Activated CD4-positive, alpha-beta T cell treated with anti-CD3 and anti-CD28 coated beads, Interleukin-2, Interleukin-4, amounts not matched to agents 100 ng/mL and 50 ng/mL, durations not matched to agents 16 hours and 8 hours (primary cell): ENCODE measurements around the gene PIK3R6.
A peak's percentile ranks its signal among the peaks of the same experiment; 100 is the strongest.

ENCODE experiments used
- DNase-seq: peaks from one replicate; pipeline ENCODE4 v3.0.0-alpha.2; 2020; ENCODE audit warnings: low spot score

Gene PIK3R6

GRCh38 chr17:8893621-8894201 lies 26.2 kb upstream of the PIK3R6 start:
- no peak for DNase-seq

DNA sequence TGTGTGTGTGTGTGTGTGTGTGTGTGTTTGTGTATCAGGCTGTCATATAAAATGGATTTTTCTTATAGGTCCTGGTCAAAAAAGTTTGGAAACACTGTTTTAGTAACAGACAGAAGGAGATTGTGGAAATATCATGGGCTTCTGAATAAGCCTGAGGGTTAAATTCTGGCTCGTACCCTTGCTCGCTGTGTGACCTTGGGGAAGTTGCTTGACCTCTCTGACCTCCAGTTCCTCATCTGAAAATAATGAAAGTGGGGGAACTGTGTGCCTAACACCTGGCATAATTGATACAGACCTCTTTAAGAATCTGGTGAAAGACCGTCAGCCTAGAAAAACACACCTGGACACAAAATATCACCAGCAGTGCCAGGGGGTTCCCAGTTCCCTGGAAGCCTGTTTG lies 25.6 kb upstream of the PIK3R6 start:
- no peak for DNase-seq

- DNase-seq = peak; percentile 71
Measured at GRCh38 chr17:8892338-8892690, 24.8 kb upstream of the PIK3R6 start.

DNA sequence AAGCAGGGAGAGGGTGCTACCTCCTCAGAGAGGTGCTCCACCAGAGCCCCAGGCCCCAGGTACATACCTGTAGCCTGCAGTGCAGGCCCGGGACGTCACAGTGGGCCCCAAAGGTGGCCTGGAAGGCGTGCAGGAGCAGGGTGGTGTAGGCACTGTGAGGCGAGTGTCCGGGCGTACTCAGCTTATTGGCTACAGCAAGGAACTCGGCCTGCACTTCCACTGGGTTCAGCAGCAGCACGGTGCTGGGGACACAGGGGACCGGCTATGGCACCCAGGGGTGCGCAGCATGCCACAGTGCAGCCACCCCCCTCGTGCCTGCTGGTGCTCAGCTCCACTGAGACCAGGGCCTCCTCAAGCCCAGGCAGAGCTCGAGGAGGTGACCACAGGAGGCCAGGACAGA lies 23.2 kb upstream of the PIK3R6 start:
- DNase-seq = no peak

DNA sequence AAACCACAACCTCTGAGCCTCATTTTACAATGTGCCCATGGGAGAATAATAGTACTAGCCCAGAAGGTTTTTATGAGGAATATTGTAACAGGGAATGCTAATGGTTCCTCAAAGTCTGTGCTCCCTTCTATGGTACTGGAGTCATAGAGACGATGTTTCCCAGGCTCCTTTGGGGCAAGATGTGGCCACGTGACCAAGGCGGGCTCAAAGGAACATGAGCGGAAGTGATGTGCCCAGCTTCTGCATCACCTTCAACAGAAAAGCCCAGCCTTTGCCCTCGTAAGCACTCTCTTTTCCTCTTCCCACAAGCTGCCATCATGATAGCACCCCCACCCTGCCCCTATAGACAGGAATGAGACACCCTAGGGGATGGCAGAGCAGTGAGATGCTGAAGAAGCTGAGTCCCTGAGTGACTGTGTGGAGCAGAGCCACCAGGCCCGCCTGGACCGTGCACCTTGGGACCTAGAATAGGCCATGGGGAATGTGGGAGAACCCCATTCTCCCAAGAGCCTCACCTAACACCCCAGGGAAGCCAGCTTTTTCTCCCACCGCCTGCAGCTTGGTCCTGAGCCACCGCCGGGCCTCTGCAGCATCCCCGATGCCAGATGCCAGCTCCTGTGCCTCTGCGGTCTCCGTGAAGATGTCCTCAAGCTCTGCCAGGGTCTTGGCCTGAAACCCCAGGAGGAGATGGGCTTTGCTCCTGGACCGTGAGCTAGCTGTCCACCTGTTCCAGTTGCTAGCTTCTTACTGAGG lies 22.2 kb upstream of the PIK3R6 start:
- DNase-seq = no peak

GRCh38 chr17:8888704-8889302 lies 21.3 kb upstream of the PIK3R6 start:
- DNase-seq = no peak

GRCh38 chr17:8887834-8888703 lies 20.6 kb upstream of the PIK3R6 start:
- DNase-seq = no peak

- no peak for DNase-seq
Measured at GRCh38 chr17:8887301-8887700, 19.8 kb upstream of the PIK3R6 start.

DNA sequence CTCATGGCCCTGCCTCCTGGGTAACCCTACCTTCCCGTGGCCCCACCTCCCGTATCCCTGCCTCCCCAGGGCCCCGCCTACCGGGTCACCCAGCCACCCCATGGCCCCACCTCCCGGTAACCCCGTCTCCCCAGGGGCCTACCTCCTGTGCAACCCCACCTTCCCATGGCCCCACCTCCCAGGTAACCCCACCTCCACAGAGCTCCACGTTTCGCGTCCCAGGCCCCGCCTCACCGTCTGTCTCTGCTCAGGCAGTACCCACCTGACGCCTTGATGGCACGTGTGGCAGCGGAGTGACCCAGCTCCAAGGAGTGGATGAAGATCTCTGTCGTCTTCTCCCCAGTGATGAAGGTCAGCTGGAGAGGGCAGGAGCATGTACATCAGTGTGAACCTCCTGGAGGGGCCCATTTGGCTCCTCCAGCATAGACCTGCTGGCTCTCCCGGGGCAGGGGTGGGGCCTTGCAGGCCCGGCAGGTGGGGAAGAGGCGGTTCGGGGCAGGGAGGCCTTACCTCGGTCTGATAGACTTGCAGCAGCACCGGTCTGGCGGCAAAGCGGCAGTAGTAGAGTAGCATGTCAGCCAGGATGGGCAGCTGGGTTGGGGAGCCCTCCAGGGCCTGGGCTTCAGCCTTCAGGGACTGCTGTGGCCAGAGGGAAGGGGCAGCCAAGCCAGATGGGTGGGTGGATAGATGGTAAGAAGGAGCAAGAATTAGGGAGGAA lies 18.7 kb upstream of the PIK3R6 start:
- DNase-seq = no peak

DNA sequence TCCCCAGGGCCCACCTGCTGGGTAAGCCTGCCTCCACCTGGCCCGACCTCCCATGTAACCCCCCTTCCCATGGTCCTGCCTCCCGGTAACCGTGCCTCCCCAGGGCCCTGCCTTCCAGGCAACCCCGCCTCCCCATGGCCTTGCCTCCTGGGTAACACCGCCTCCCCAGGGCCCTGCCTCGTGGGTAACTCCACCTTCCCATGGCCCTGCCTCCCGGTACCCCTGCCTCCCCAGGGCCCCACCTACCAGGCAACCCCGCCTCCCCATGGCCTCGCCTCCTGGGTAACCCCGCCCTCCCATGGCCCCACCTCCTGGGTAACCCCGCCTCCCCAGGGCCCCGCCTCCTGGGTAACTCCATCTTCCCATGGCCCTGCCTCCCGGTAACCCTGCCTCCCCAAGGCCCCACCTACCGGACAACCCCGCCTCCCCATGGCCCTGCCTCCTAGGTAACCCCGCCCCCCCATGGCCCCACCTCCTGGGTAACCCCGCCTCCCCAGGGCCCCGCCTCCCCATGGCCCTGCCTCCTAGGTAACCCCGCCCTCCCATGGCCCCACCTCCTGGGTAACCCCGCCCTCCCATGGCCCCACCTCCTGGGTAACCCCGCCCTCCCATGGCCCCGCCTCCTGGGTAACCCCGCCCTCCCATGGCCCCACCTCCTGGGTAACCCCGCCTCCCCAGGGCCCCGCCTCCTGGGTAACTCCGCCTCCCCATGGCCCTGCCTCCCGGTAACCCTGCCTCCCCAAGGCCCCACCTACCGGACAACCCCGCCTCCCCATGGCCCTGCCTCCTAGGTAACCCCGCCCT lies 17.9 kb upstream of the PIK3R6 start:
- peak; percentile 44 for DNase-seq

DNA sequence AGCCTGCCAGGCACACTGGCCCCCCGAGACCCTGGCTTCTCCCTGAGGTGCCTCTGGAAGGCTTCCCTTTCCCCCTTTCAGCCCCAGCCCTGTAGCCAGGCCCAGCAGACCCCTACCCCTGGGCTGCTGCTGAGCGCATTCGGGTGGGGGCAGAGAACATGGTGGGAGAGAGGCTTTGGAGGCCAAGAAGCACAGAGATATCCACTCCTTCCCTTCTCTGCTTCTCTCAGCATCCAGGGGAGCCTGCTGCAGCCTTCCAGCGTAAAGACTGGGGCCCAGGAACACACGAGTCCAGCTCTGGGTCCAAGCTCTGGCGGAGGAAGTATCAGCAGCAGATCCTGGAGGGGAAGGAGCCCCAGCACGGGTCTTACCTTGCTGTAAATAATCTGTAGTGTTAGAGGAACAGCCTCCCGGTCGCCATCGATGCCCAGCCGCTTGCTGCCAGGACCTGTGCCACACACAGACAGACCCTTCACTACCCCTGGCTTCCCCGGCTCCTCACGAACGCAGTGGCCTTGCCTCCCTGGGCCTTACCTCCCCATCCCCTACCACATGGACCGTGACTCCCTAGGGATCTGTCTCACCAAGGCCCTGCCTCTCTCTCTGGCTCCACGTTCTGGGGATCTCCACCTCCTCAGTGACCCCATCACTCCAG lies 17.0 kb upstream of the PIK3R6 start:
- no peak for DNase-seq

GRCh38 chr17:8883353-8883752 lies 15.9 kb upstream of the PIK3R6 start:
- no peak for DNase-seq

- no peak for DNase-seq
Measured at GRCh38 chr17:8881606-8882005, 14.1 kb upstream of the PIK3R6 start.

GRCh38 chr17:8880466-8880865 lies 13.0 kb upstream of the PIK3R6 start:
- no peak for DNase-seq

- no peak for DNase-seq
Measured at GRCh38 chr17:8879410-8879809, 11.9 kb upstream of the PIK3R6 start.

GRCh38 chr17:8877984-8878383 lies 10.5 kb upstream of the PIK3R6 start:
- DNase-seq = no peak

- no peak for DNase-seq
Measured at GRCh38 chr17:8875957-8876356, 8.5 kb upstream of the PIK3R6 start.

DNA sequence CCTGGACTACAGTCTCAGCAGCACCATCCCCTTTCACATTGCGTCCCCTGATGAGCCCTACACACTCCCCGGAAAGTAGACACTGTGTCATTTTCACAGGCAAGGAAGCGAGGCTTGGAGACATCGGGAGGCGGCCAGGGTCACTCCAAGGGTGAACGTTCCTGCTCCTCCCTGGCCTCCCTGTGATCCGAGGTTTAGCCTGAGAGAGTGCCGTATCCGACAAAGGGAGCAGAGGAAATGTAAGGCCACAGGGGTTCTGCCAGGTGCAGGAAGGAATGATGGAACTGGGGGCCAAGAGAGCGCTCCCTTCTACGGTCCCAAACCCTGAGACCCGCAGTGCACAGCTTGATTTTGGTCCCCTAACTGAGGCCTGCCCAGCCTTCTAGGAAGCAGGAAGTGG lies 8.0 kb upstream of the PIK3R6 start:
- no peak for DNase-seq

DNA sequence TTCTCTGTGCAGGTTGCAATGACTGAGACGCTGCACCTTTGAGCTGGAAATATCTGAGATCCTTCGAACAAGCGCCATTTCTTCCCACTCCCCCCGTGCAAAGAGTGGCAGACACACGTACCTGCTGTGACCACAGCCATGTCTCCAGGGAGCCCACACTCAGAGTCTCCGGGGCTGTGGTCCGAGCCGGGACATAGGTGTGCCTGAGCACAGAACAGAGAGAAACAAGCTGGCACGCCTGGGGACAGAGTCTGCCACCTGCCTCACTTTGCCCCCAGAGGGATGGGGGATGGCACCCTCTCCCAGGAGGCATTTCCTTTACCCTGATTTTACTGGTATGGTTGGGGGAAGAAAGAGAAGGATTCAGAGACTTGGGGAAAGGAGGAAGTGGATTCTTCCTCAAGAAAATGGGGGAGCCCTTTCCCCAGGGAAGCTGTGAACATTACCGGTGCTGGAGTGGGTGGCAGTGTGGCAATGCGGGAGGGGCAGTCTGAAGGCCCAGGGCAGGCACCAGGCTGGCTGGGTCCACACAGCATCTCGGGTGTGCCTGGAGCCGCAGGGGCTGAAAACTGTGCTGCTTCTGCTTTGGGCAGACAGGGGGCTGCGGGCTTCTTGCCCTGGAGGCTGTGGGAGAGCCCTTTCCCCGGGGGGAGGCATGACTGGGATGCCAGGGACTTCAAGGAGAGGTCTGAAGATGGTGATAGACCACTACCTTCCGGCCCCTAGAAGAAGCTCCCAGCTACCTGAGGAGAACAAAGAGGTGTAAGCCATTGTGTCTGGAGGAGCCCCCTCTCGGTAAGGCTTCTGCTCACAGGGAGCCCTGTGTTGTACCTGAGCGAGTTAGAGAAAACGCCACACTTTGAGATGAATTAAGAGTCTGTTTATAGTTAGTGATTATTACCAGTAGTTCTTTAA lies 6.6 kb upstream of the PIK3R6 start:
- DNase-seq = no peak
